Globus pallidus (tissue), 1 donor: ENCODE data around the gene FBN1.

Experiments used
- DNase-seq: peaks from one replicate; pipeline ENCODE4 v3.0.0-alpha.2; 2015; ENCODE audit warnings: low spot score

Gene FBN1

GRCh38 chr15:48396020-48396419 lies 249.5 kb downstream of the FBN1 start:
- no peak for DNase-seq

- no peak for DNase-seq
These were observed 249.9 kb downstream of the FBN1 start for GRCh38 chr15:48395521-48396011.

- no peak for DNase-seq
These were observed 250.5 kb downstream of the FBN1 start for GRCh38 chr15:48394970-48395369.

- no peak for DNase-seq
These were observed 251.6 kb downstream of the FBN1 start for GRCh38 chr15:48393645-48394506.

GRCh38 chr15:48392356-48392755 lies 253.2 kb downstream of the FBN1 start:
- peak; percentile 36 for DNase-seq

GRCh38 chr15:48391950-48392349 lies 253.6 kb downstream of the FBN1 start:
- no peak for DNase-seq

GRCh38 chr15:48389691-48390143 lies 255.8 kb downstream of the FBN1 start:
- no peak for DNase-seq

- no peak for DNase-seq
These were observed 256.6 kb downstream of the FBN1 start for GRCh38 chr15:48388910-48389309.

GRCh38 chr15:48388016-48388851 lies 257.3 kb downstream of the FBN1 start:
- no peak for DNase-seq

- no peak for DNase-seq
These were observed 260.3 kb downstream of the FBN1 start for GRCh38 chr15:48385031-48385830.

- DNase-seq: no peak
These were observed 260.9 kb downstream of the FBN1 start for GRCh38 chr15:48384616-48385015.

- no peak for DNase-seq
These were observed 262.5 kb downstream of the FBN1 start for GRCh38 chr15:48383031-48383430.

- no peak for DNase-seq
These were observed 263.6 kb downstream of the FBN1 start for GRCh38 chr15:48381861-48382260.

GRCh38 chr15:48380198-48380597 lies 265.3 kb downstream of the FBN1 start:
- no peak for DNase-seq

- no peak for DNase-seq
These were observed 269.7 kb downstream of the FBN1 start for GRCh38 chr15:48375767-48376166.

GRCh38 chr15:48374472-48374871 lies 271.0 kb downstream of the FBN1 start:
- DNase-seq: no peak

- no peak for DNase-seq
These were observed 271.6 kb downstream of the FBN1 start for GRCh38 chr15:48373821-48374451.

GRCh38 chr15:48371961-48372360 lies 273.5 kb downstream of the FBN1 start:
- no peak for DNase-seq

GRCh38 chr15:48371550-48371949 lies 274.0 kb downstream of the FBN1 start:
- no peak for DNase-seq

GRCh38 chr15:48370460-48370859 lies 275.0 kb downstream of the FBN1 start:
- DNase-seq: no peak

GRCh38 chr15:48367483-48367882 lies 278.0 kb downstream of the FBN1 start:
- no peak for DNase-seq
